Chondrocyte (in vitro differentiated cells): ENCODE results near the gene PIP4P1. TPM values are rescaled to one million over a fixed set of nuclear protein-coding genes. Genes with fewer than 3 reads are reported as not detected.

Experiments used
- DNase-seq: peaks from one replicate; pipeline ENCODE4 v3.0.0; 2021; ENCODE audit warnings: mixed read lengths, low spot score
- H3K27ac Mint-ChIP-seq: one replicate; pipeline ENCODE4 v1.8.0; 2021; ENCODE audit warnings: mild to moderate bottlenecking, moderate library complexity, mixed read lengths; ENCODE audit not compliant: unreplicated experiment
- H3K27me3 Mint-ChIP-seq: 2 replicates; pipeline ENCODE4 v1.8.0; 2021; ENCODE audit warnings: low read depth, mixed read lengths
- H3K36me3 Mint-ChIP-seq: 2 replicates; pipeline ENCODE4 v1.8.0; 2021; ENCODE audit warnings: low read depth, mixed read lengths
- H3K4me1 Mint-ChIP-seq: 2 replicates; pipeline ENCODE4 v1.8.0; 2021; ENCODE audit warnings: low read depth, mild to moderate bottlenecking, mixed read lengths
- H3K4me3 Mint-ChIP-seq: one replicate; pipeline ENCODE4 v1.8.0; 2021; ENCODE audit warnings: mild to moderate bottlenecking, moderate library complexity, mixed read lengths; ENCODE audit not compliant: unreplicated experiment
- H3K9me3 Mint-ChIP-seq: 2 replicates; pipeline ENCODE4 v1.8.0; 2021; ENCODE audit warnings: low read depth, mixed read lengths
- CTCF ChIP-seq: fragments of 200-600 bp; sonication (generic); IDR thresholded peaks from 2 replicates; pipeline ENCODE4 v1.5.0; 2021; ENCODE audit warnings: antibody characterized with exemption, mild to moderate bottlenecking, moderate library complexity
- total RNA-seq: library from RNA; stranded (reverse); gene quantifications from 3 replicates; pipeline ENCODE4 v1.2.1, GENCODE V29; 2021

PIP4P1 gene
- total RNA-seq, 1 donor from 2014 or later = 36.9 TPM

- Mint-ChIP-seq H3K9me3 (no peaks in the 10 kb centered on the region), H3K36me3 (no peaks in the 10 kb centered on the region), H3K4me1 (no peaks in the 10 kb centered on the region), H3K27me3 (peaks cover 8% of the 10 kb centered on the region), H3K27ac (peak overlapping the region; percentile 54), H3K4me3 (no peak overlapping the region)
- DNase-seq = no peak
- TF ChIP-seq CTCF = no peak
These were observed 40.1 kb upstream of the PIP4P1 start for GRCh38 chr14:20501346-20501745.

GRCh38 chr14:20499881-20500280, 38.6 kb upstream of the PIP4P1 start:
- Mint-ChIP-seq H3K4me1 (no peaks in the 10 kb centered on the region), H3K9me3 (no peaks in the 10 kb centered on the region), H3K36me3 (no peaks in the 10 kb centered on the region), H3K27me3 (peaks cover 18% of the 10 kb centered on the region), H3K27ac (no peak overlapping the region), H3K4me3 (no peak overlapping the region)
- TF ChIP-seq CTCF = no peak
- DNase-seq = no peak

- H3K4me1 Mint-ChIP-seq = no peaks in the 10 kb centered on the region
- H3K9me3 Mint-ChIP-seq = no peaks in the 10 kb centered on the region
- DNase-seq = no peak
- no peak overlapping the region for H3K27ac Mint-ChIP-seq
- H3K36me3 Mint-ChIP-seq = no peaks in the 10 kb centered on the region
- no peak overlapping the region for H3K4me3 Mint-ChIP-seq
- TF ChIP-seq CTCF = no peak
- H3K27me3 Mint-ChIP-seq = peaks cover 20% of the 10 kb centered on the region
These were observed 37.9 kb upstream of the PIP4P1 start for GRCh38 chr14:20499108-20499507.

- Mint-ChIP-seq H3K9me3 (no peaks in the 10 kb centered on the region), H3K4me1 (no peaks in the 10 kb centered on the region), H3K27ac (no peak overlapping the region), H3K27me3 (peaks cover 18% of the 10 kb centered on the region), H3K36me3 (no peaks in the 10 kb centered on the region), H3K4me3 (no peak overlapping the region)
- TF ChIP-seq CTCF = no peak
- no peak for DNase-seq
These were observed 37.4 kb upstream of the PIP4P1 start for GRCh38 chr14:20498622-20499021.

GRCh38 chr14:20494935-20495766, 33.9 kb upstream of the PIP4P1 start:
- Mint-ChIP-seq H3K4me3 (no peak overlapping the region), H3K27me3 (peaks cover 21% of the 10 kb centered on the region), H3K4me1 (no peaks in the 10 kb centered on the region), H3K9me3 (no peaks in the 10 kb centered on the region), H3K27ac (no peak overlapping the region), H3K36me3 (no peaks in the 10 kb centered on the region)
- no peak for DNase-seq
- no peak for TF ChIP-seq CTCF
